Heart right ventricle (tissue), 16 donors: ENCODE measurements around the gene DPP10. TPM values are rescaled to one million over a fixed set of nuclear protein-coding genes. Genes with fewer than 3 reads are reported as not detected.

Experiments
- ATAC-seq, 8 donors: fragments of 200-7000 bp; cut with Tn5 transposase; one replicate each; pipeline ENCODE4 v1.9.1; 2020; ENCODE audit warnings: mild to moderate bottlenecking in 8 of 8, moderate library complexity in 8 of 8, moderate number of reproducible peaks in 1 of 8
- DNase-seq, 2 donors: peaks; one replicate each; pipeline ENCODE4 v3.0.0-alpha.2; 2020
- H3K27ac ChIP-seq, 10 donors: fragments of 200-600 bp; sonication (generic) in 2 of 10; one replicate each; pipeline versions ENCODE4 v1.5.0 to v1.8.0; 2020 to 2022; ENCODE audit warnings: mild to moderate bottlenecking in 3 of 10
- H3K27me3 ChIP-seq, 7 donors: fragments of 200-600 bp; one replicate each; pipeline ENCODE4 v1.8.0; 2021 to 2022; ENCODE audit warnings: mild to moderate bottlenecking in 2 of 7
- H3K36me3 ChIP-seq, 9 donors: fragments of 200-600 bp; sonication (generic) in 1 of 9; one replicate each; pipeline versions ENCODE4 v1.5.0 to v1.8.0; 2020 to 2022; ENCODE audit warnings: mild to moderate bottlenecking in 2 of 9
- H3K4me1 ChIP-seq, 9 donors: fragments of 200-600 bp; sonication (generic) in 1 of 9; one replicate each; pipeline versions ENCODE4 v1.5.0 to v1.8.0; 2020 to 2022; ENCODE audit warnings: mild to moderate bottlenecking in 4 of 9
- H3K4me3 ChIP-seq, 10 donors: fragments of 200-600 bp; sonication (generic) in 2 of 10; one replicate each; pipeline versions ENCODE4 v1.5.0 to v1.8.0; 2020 to 2022; ENCODE audit warnings: mild to moderate bottlenecking in 7 of 10, moderate library complexity in 2 of 10
- H3K9me3 ChIP-seq, 11 donors: fragments of 200-600 bp in 10 of 11; sonication (generic) in 2 of 11; one replicate each; pipeline versions ENCODE4 v1.5.0 to v1.8.0; 2013 to 2022; ENCODE audit warnings: mild to moderate bottlenecking in 2 of 11, control low read depth in 1 of 11, moderate library complexity in 1 of 11
- WGBS, 2 donors: extraction: QIAGEN DNeasy Blood & Tissue Kit; methylation state at CpG; one replicate each; pipeline ENCODE4 v1.1.7; 2013; ENCODE audit warnings: inconsistent platforms in 1 of 2; 5-methylcytosine and 5-hydroxymethylcytosine counted together
- intact Hi-C, 10 donors: fragments of 100-400 bp; cut with DNase I; formaldehyde crosslinking; loops; one replicate each; pipeline versions ENCODE4 v1.11.1 to v1.14.2; 2022
- polyA plus RNA-seq, 2 donors: library from polyadenylated mRNA; stranded (reverse); fragments of 200-250 nt; gene quantifications; one replicate each; pipeline ENCODE4 v1.2.3, GENCODE V29; 2013
- total RNA-seq, 10 donors: library from RNA; stranded (reverse); fragmentation: NEBNext Ultra II Directional in 3 of 10; extraction: Animal tissue kit (Norgen Biotek cat#: 25700) in 3 of 10; gene quantifications; one replicate each; pipeline versions ENCODE4 v1.2.1 to v1.2.4, GENCODE V29; 2021 to 2023
- TF ChIP-seq, protein P1 (sequence below), 9 donors: fragments of 200-600 bp; sonication (generic) in 2 of 9; IDR thresholded peaks; one replicate each; pipeline versions ENCODE4 v1.5.0 to v1.8.0; 2021 to 2022; ENCODE audit warnings: antibody characterized with exemption in 9 of 9, mild to moderate bottlenecking in 5 of 9, moderate library complexity in 1 of 9
- donor health status: Arrhythmogenic right ventricular cardiomyopathy.
- donor health status: ischemic (EF 13 %, LVEDD 7.1; RV severe dilation, severe dysfunction).
- donor health status: healthy with polysubstance abuse.
- donor health status: DM: no; HTN: yes; CAD: no.
- donor health status: DM: no; HTN: no; CAD: no.
- donor health status: ischemic (EF 25% LVEDD 6.9; RV normal size, moderate dysfunction).
- donor health status: ischemic (EF 25% LVEDD 5.7; RV mildly dilated, moderate dysfunction).
- donor health status: healthy.
- donor health status: DM: yes; HTN: yes; CAD: no.
- donor health status: Ischemic cardiomyopathy.
- donor health status: ischemic (EF 35%, LVEDD 5.7; RV mildly dilated, moderate dysfunction).
- donor health status: nonischemic (EF 11% LVEDD 7.7; RV severe dilation, severe dysfunction).
- donor health status: DM: yes; HTN: yes; CAD: no.
- donor health status: PGD.
- donor health status: ischemic (EF 29% LVEDD 5.4; RV normal size, mild dysfunction).
- donor health status: nonischemic (EF 23%, LVEDD 6.1; RV moderate dilation, normal function).

DPP10 gene
- total and polyA plus RNA-seq, 12 donors: 0.15 to 0.49 (median 0.38) TPM; not detected in 9

DNA sequence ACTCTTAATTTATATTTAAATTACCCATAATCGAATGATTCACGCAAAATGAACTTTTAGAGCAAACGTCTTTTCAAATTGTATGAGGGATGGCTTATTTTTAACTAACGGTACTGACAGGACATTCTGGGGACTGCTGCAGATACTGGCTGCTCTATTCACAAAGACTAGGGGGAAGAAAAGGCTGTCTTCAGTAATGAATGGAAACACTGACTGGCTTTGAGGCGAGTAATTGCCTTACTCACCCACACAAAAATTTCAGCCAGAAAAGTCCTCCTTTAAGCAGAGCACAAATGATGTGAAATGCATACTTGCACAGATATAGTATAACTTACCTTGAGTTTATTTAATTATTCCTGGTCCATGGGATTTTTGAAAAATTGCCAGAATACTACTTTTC is 852.6 kb downstream of the DPP10 start:
- no peak for ATAC-seq
- intact Hi-C loops: no loop called here
- Histone ChIP-seq H3K27me3 (peaks cover 0 to 4% (median 0%) of the 10 kb centered on the region in 7 donors), H3K4me1 (no peaks in the 10 kb centered on the region), H3K9me3 (no peaks in the 10 kb centered on the region), H3K27ac (no peak overlapping the region), H3K4me3 (no peak overlapping the region), H3K36me3 (no peaks in the 10 kb centered on the region)
- DNase-seq: no peak
- WGBS, 2 donors: 52 to 58% methylated on average over 5 of the region's 5 CpGs
- TF ChIP-seq, protein P1, sequence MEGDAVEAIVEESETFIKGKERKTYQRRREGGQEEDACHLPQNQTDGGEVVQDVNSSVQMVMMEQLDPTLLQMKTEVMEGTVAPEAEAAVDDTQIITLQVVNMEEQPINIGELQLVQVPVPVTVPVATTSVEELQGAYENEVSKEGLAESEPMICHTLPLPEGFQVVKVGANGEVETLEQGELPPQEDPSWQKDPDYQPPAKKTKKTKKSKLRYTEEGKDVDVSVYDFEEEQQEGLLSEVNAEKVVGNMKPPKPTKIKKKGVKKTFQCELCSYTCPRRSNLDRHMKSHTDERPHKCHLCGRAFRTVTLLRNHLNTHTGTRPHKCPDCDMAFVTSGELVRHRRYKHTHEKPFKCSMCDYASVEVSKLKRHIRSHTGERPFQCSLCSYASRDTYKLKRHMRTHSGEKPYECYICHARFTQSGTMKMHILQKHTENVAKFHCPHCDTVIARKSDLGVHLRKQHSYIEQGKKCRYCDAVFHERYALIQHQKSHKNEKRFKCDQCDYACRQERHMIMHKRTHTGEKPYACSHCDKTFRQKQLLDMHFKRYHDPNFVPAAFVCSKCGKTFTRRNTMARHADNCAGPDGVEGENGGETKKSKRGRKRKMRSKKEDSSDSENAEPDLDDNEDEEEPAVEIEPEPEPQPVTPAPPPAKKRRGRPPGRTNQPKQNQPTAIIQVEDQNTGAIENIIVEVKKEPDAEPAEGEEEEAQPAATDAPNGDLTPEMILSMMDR (IDR thresholded peaks at IDR 0.05): no peak

DNA sequence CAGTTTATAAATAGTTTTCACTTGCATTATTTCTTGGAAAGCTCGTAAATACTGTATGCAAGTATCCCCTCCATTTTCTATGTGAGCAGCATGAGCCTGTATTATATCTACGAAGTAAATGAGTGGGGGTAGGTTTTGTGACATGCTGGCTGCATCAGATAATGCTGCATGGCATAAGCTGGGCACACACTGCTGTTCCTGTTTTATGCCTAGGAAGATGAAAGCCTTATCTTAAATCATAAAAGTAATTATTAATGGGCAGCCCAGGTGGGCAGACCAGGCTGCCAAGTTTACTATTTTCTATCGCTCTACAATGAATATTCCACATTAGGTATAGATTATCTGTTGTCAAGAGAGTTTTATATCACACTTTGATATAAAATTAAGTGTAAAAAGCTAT is 854.6 kb downstream of the DPP10 start:
- no peak overlapping the region for H3K27ac ChIP-seq
- ATAC-seq: no peak
- no peaks in the 10 kb centered on the region for H3K9me3 ChIP-seq
- H3K27me3 ChIP-seq: peaks cover 0 to 4% (median 0%) of the 10 kb centered on the region in 7 donors
- TF ChIP-seq, protein P1 (IDR thresholded peaks at IDR 0.05): no peak
- WGBS, 2 donors: 72 to 80% methylated on average over 3 of the region's 3 CpGs
- intact Hi-C loops: no loop called here
- H3K4me1 ChIP-seq: no peaks in the 10 kb centered on the region
- H3K36me3 ChIP-seq: no peaks in the 10 kb centered on the region
- DNase-seq: no peak
- H3K4me3 ChIP-seq: no peak overlapping the region

DNA sequence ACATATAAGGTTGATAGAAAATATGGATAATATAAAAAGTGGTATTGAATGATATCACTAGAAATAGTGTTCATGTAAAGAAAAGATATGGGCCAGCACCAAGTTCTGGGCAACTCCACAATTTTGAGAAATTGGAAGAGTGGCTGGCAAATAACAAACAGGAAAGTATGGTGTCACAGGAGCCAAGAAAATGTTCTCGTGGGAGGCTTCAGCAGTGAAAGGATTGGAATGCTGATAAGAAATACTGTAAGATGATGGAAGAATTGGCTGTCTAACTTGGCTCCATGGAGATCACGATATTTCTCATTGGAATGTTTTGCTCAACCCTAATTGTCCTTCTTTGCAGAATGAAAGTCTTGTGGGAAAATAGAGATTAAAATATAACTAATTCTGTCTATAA is 856.8 kb downstream of the DPP10 start:
- no peak for DNase-seq

DNA sequence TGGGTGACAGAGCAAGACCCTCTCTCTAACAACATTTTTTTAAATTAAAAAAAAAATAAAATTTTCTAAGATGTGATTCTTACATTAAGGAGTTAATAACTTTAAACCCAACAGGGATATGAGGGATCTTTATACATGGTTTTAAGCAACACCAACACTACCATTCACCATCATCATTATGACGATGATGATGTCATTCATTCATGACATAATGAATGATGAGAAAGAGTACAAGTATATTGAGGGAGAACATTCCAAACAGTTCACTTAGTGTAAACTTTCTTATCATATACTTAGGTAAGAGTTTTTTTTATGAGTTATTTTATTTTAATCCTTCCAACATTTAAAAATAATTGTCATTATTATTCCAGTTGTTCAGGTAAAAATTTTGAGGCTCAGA is 863.3 kb downstream of the DPP10 start:
- intact Hi-C loops: no loop called here
- TF ChIP-seq, protein P1 (IDR thresholded peaks at IDR 0.05): no peak
- DNase-seq (no peak), ATAC-seq (no peak)
- no peak overlapping the region for H3K27ac ChIP-seq
- no peaks in the 10 kb centered on the region for H3K36me3 ChIP-seq
- H3K9me3 ChIP-seq: no peaks in the 10 kb centered on the region
- no peak overlapping the region for H3K4me3 ChIP-seq
- no peaks in the 10 kb centered on the region for H3K4me1 ChIP-seq
- no peaks in the 10 kb centered on the region for H3K27me3 ChIP-seq
- WGBS, 2 donors: 68 to 75% methylated on average over 1 of the region's 1 CpG

More for the DNA sequence above, 856.8 kb downstream of the DPP10 start:
- no peak overlapping the region for H3K27ac ChIP-seq
- intact Hi-C loops: no loop called here
- H3K36me3 ChIP-seq: no peaks in the 10 kb centered on the region
- no peaks in the 10 kb centered on the region for H3K4me1 ChIP-seq
- 36 to 43% methylated on average over 2 of the region's 2 CpGs for WGBS, 2 donors
- no peak overlapping the region for H3K4me3 ChIP-seq
- no peak for ATAC-seq
- peaks cover 0 to 4% (median 0%) of the 10 kb centered on the region in 7 donors for H3K27me3 ChIP-seq
- no peaks in the 10 kb centered on the region for H3K9me3 ChIP-seq
- TF ChIP-seq, protein P1 (IDR thresholded peaks at IDR 0.05): no peak
